AG04450 (cell line): ENCODE data around the gene SUPV3L1. TPM values are rescaled to one million over a fixed set of nuclear protein-coding genes. Genes with fewer than 3 reads are reported as not detected.
"Not testable (repeated sequence)": the region's sequence is repeated elsewhere in the genome, so short reads cannot be mapped to it uniquely, and the experiment has no call there.

Experiments
- CTCF ChIA-PET: fragments of 300-600, 350-600 bp; formaldehyde crosslinking; extraction: SDS; loops from one replicate; lab custom pipeline; 2022; ENCODE audit warnings: antibody characterized with exemption, inconsistent platforms; lab: Charles Lee
- POLR2A ChIA-PET: fragments of 350-600 bp; formaldehyde crosslinking; extraction: SDS; loops from one replicate; lab custom pipeline; 2021; ENCODE audit warnings: antibody characterized with exemption, inconsistent platforms; lab: Yijun Ruan, JAX
- DNase-seq: peaks from one replicate; pipeline ENCODE4 v3.0.0-alpha.2; 2011; ENCODE audit warnings: low read depth, low spot score
- H3K27ac ChIP-seq: one replicate; pipeline ENCODE4 v1.5.1; 2012; ENCODE audit warnings: low read depth, low read length, control low read depth
- H3K27me3 ChIP-seq: one replicate; pipeline ENCODE4 v1.6.0; 2012; ENCODE audit warnings: low read length; ENCODE audit not compliant: control insufficient read depth, insufficient read depth
- H3K4me3 ChIP-seq: 2 replicates; pipeline ENCODE4 v1.5.1; 2011; ENCODE audit warnings: mild to moderate bottlenecking, low read depth, low read length, control low read depth
- H3K9me3 ChIP-seq: 2 replicates; pipeline ENCODE4 v1.5.1; 2012; ENCODE audit warnings: low read length; ENCODE audit not compliant: control insufficient read depth, insufficient read depth
- polyA plus RNA-seq: library from polyadenylated mRNA; depleted of rRNA; stranded (reverse); fragments of >200 nt; gene quantifications from 2 replicates; pipeline ENCODE4 v1.2.3, GENCODE V29; 2011
- TF ChIP-seq, protein P1 (sequence below): IDR thresholded peaks from 2 replicates; pipeline ENCODE4 v1.5.1; 2011; ENCODE audit warnings: low read depth, low read length, control low read depth, inconsistent platforms

SUPV3L1 gene
- polyA plus RNA-seq, 1 experiment, result 31.8 TPM

DNA sequence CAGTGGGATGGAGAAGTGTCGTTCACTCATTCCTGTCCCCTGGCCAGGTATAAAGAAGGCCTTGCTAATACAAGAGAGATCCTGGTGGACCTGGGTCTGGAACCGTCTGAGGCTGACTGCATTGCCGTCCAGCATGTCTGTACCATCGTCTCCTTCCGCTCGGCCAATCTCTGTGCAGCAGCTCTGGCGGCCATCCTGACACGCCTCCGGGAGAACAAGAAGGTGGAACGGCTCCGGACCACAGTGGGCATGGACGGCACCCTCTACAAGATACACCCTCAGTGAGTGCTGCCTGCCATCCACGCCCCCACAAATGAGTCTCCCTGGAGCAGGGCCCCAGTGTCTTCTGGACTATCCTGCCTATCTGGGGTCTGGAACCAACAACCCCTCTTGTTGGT, 67.3 kb downstream of the SUPV3L1 start:
- no peak overlapping the region for H3K4me3 ChIP-seq
- H3K27ac ChIP-seq, result no peak overlapping the region
- H3K9me3 ChIP-seq, result no peaks in the 10 kb centered on the region; the same call in 1 of the 2 replicates
- H3K27me3 ChIP-seq, result peaks cover 11% of the 10 kb centered on the region
- no peak for DNase-seq
- CTCF ChIA-PET, result interaction anchor here (0.9 kb wide), 1 partner anchor 9 kb away, joined by 4 read pairs; no protein-coding TSS in a partner anchor
- TF ChIP-seq, protein P1, sequence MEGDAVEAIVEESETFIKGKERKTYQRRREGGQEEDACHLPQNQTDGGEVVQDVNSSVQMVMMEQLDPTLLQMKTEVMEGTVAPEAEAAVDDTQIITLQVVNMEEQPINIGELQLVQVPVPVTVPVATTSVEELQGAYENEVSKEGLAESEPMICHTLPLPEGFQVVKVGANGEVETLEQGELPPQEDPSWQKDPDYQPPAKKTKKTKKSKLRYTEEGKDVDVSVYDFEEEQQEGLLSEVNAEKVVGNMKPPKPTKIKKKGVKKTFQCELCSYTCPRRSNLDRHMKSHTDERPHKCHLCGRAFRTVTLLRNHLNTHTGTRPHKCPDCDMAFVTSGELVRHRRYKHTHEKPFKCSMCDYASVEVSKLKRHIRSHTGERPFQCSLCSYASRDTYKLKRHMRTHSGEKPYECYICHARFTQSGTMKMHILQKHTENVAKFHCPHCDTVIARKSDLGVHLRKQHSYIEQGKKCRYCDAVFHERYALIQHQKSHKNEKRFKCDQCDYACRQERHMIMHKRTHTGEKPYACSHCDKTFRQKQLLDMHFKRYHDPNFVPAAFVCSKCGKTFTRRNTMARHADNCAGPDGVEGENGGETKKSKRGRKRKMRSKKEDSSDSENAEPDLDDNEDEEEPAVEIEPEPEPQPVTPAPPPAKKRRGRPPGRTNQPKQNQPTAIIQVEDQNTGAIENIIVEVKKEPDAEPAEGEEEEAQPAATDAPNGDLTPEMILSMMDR, result no peak
- POLR2A ChIA-PET, result no interaction called here

DNA sequence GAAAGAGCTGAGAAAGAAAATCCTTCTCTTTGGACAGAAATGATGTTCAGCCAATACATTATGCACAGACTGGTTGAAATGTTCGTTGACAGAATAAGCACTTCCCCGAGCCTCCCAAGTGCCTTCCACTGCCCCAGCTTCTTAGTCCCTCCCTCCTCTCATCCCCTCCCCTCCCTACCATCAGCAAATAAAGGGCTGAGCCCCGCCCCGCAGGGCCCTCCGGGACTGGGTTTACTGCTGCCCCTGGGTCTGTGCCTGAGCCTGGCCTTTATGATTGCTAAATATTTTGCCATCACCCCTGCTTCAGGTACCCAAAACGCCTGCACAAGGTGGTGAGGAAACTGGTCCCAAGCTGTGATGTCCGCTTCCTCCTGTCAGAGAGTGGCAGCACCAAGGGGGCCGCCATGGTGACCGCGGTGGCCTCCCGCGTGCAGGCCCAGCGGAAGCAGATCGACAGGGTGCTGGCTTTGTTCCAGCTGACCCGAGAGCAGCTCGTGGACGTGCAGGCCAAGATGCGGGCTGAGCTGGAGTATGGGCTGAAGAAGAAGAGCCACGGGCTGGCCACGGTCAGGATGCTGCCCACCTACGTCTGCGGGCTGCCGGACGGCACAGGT, 68.2 kb downstream of the SUPV3L1 start:
- no peak overlapping the region for H3K4me3 ChIP-seq
- POLR2A ChIA-PET, result no interaction called here
- TF ChIP-seq, protein P1, result no peak
- H3K27ac ChIP-seq, result no peak overlapping the region
- CTCF ChIA-PET, result interaction anchor here (0.5 kb wide), 1 partner anchor 29 kb away, joined by 4 read pairs; no protein-coding TSS in a partner anchor
- DNase-seq, result no peak
- H3K9me3 ChIP-seq, result no peaks in the 10 kb centered on the region; the same call in 1 of the 2 replicates
- peaks cover 9% of the 10 kb centered on the region for H3K27me3 ChIP-seq

DNA sequence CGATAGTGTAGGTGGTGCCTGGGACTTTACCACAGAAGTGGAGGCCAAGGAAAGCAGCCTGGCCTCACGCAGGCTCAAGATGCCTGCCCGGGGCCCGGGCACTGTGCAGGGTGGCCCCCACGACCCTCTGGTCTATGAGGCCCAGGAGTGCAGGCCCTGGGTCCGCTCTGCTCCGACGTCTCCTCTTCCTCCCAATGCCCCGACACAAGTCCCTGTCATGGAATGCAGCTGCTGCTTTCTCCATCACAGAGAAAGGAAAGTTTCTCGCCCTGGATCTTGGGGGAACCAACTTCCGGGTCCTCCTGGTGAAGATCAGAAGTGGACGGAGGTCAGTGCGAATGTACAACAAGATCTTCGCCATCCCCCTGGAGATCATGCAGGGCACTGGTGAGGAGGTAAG, 70.0 kb downstream of the SUPV3L1 start:
- ChIA-PET CTCF (no interaction called here), POLR2A (no interaction called here)
- Histone ChIP-seq H3K27ac (no peak overlapping the region), H3K27me3 (peaks cover 9% of the 10 kb centered on the region), H3K4me3 (no peak overlapping the region), H3K9me3 (no peaks in the 10 kb centered on the region; the same call in 1 of the 2 replicates)
- no peak for DNase-seq
- TF ChIP-seq, protein P1, result no peak

DNA sequence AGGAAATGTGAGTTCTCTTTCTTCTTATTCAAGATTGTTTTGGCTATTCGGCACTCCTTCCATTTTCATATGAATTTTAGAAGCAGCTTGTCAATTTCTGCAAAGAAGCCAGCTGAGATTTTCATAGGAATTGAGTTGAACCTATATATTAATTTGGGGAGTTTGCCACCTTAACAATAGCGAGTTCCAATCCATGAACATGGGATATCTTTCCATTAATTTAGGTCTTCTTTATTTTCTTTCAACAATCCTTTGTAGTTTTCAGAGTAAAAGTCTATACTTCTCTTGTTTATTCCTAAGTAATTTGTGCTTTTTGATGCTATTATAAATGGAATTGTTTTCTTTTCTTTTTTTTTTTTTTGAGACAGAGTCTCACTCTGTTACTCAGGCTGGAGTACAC, 71.4 kb downstream of the SUPV3L1 start:
- H3K4me3 ChIP-seq, H3K9me3 ChIP-seq, H3K27ac ChIP-seq, DNase-seq, H3K27me3 ChIP-seq, POLR2A ChIA-PET: not testable (repeated sequence)
- CTCF ChIA-PET, result interaction anchor here (1.0 kb wide), 1 partner anchor 157 kb away, joined by 5 read pairs; no protein-coding TSS in a partner anchor

DNA sequence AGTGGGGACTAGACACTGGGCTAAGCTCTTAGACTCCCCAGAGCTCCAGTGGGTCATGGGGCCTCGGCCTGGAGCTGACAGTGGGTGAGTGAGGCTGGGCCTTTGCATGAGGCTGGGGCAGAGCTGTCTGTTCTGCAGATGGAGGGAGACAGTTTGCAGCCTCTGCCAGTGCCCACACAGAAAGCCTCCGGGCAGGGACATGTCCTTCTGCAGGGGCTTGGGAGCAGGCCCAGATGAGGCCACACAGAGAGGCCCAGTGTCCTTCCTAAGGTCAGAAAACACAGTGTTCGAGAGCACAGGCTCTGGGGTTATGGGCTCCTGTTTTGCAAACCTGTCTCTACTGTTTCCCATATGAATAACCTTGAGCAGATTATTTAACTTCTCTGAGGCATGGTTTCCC, 73.1 kb downstream of the SUPV3L1 start:
- DNase-seq, result no peak
- CTCF ChIA-PET, result no interaction called here
- Histone ChIP-seq H3K9me3 (no peaks in the 10 kb centered on the region; the same call in 1 of the 2 replicates), H3K4me3 (no peak overlapping the region), H3K27me3 (peaks cover 7% of the 10 kb centered on the region), H3K27ac (no peak overlapping the region)
- TF ChIP-seq, protein P1, result no peak
- POLR2A ChIA-PET, result no interaction called here
